Measurements from ENCODE around the gene CHAT. TPM values are rescaled to one million over a fixed set of nuclear protein-coding genes. Genes with fewer than 3 reads are reported as not detected.

The CHAT gene
- total RNA-seq, 1 experiment from 2014 or later: not detected

DNA sequence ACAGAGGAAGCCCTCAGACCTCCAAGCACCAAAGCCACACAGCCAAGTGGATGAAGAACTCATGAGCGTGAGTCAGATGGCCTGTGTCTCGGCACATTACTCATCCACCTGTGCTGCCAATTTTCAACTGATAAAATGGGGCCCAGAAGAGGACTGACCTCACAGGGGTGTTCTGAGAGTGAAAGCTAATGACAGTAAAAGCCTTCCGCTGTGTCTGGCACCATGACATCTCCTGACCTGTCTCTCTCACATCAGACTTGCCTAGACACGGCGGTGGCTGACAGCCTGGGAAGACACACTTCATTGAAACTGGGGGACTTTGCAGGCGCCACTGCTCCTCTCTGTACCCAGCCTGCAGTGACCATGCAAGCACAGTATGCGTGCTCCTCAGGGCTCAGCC, 12.0 kb upstream of the CHAT start:
- Histone ChIP-seq H3K4me3 (no peak overlapping the region), H3K4me2 (no peak overlapping the region), H3K9me3 (ENCODE audit: insufficient read depth, low read depth) (no peaks in the 10 kb centered on the region), H3F3A (ENCODE audit: insufficient read depth, low read depth) (no peaks in the 10 kb centered on the region), H3K79me2 (ENCODE audit: low read depth) (no peaks in the 10 kb centered on the region), H3K4me1 (replicated peaks; ENCODE audit: insufficient read depth) (no peaks in the 10 kb centered on the region), H4K20me1 (ENCODE audit: insufficient read depth) (no peaks in the 10 kb centered on the region; the same call in 1 of the 2 replicates), H3K9me2 (ENCODE audit: insufficient read depth) (no peaks in the 10 kb centered on the region), H3K27ac (no peak overlapping the region), H2AFZ (no peak overlapping the region), H3K36me3 (ENCODE audit: low read depth) (no peaks in the 10 kb centered on the region), H3K27me3 (ENCODE audit: insufficient read depth, low read depth) (0 out of 2 replicates have a peak, but pooled peaks cover 6% of the 10 kb centered on the region)
- DNase-seq: peak in 1 of 2 experiments; percentile 41
- no TSS peak for BruUV-seq (replicated peaks)
- TF ChIP-seq, protein P1, sequence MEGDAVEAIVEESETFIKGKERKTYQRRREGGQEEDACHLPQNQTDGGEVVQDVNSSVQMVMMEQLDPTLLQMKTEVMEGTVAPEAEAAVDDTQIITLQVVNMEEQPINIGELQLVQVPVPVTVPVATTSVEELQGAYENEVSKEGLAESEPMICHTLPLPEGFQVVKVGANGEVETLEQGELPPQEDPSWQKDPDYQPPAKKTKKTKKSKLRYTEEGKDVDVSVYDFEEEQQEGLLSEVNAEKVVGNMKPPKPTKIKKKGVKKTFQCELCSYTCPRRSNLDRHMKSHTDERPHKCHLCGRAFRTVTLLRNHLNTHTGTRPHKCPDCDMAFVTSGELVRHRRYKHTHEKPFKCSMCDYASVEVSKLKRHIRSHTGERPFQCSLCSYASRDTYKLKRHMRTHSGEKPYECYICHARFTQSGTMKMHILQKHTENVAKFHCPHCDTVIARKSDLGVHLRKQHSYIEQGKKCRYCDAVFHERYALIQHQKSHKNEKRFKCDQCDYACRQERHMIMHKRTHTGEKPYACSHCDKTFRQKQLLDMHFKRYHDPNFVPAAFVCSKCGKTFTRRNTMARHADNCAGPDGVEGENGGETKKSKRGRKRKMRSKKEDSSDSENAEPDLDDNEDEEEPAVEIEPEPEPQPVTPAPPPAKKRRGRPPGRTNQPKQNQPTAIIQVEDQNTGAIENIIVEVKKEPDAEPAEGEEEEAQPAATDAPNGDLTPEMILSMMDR (conservative IDR thresholded peaks at IDR 0.05): no peak
- no peak for TF ChIP-seq EZH2 (IDR thresholded peaks at IDR 0.05; ENCODE audit: low read depth)
- CTCF ChIA-PET: no interaction called here
- POLR2A ChIA-PET (ENCODE audit: unreplicated experiment): interaction anchor here (0.5 to 0.6 kb wide), 2 partner anchors 53 to 232 kb away, joined by 3 to 6 read pairs; no protein-coding TSS in a partner anchor
- intact Hi-C loops (cut with micrococcal nuclease; ENCODE audit: unreplicated experiment): loop anchor here (10.0 kb wide), 1 partner anchor 163 kb away; the partner anchor contains the start of gene OGDHL

DNA sequence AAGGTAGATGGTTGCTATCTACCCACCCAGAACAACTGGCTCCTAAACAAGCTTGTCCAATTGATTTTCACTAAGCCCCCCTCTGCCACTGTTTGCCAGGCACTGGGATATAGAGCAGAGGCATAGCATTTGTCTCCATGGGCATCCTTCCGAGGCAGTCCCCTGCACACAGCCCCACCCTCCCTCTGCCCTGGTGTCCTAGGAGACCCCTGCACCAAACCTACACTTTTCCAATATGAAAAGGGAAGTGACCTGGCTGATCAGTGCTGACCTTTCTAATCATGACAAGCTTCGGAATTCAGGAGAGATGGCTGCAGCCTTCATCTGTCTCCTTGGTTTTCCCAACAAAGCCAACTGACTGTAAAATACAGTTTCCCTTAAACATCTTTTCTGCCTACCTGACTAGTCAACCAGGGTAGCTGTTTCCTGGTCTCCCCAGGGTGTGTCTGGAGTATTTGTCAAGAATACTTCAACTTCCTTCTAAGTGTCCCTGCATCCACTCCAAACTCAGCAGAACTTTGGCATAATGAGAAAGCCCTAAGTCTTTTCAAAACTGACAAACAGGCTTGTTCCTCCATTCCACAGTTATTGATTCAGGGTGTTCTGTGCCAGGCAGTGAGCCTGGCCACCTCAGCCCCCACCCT, 11.3 kb upstream of the CHAT start:
- intact Hi-C loops (cut with micrococcal nuclease; ENCODE audit: unreplicated experiment): loop anchor here (10.0 kb wide), 1 partner anchor 162 kb away; the partner anchor contains the start of gene OGDHL
- ChIA-PET CTCF (no interaction called here), POLR2A (ENCODE audit: unreplicated experiment) (interaction anchor here (0.6 kb wide), 1 partner anchor 231 kb away, joined by 3 read pairs; no protein-coding TSS in a partner anchor)
- Histone ChIP-seq H3K4me3 (no peak overlapping the region), H3K4me2 (no peak overlapping the region), H3K79me2 (ENCODE audit: low read depth) (no peaks in the 10 kb centered on the region), H2AFZ (no peak overlapping the region), H3K27ac (no peak overlapping the region), H3K9me2 (ENCODE audit: insufficient read depth) (no peaks in the 10 kb centered on the region), H4K20me1 (ENCODE audit: insufficient read depth) (no peaks in the 10 kb centered on the region; the same call in 1 of the 2 replicates), H3K27me3 (ENCODE audit: insufficient read depth, low read depth) (peaks cover 10% of the 10 kb centered on the region; the same call in 1 of the 2 replicates), H3F3A (ENCODE audit: insufficient read depth, low read depth) (no peaks in the 10 kb centered on the region), H3K4me1 (replicated peaks; ENCODE audit: insufficient read depth) (no peaks in the 10 kb centered on the region), H3K9me3 (ENCODE audit: insufficient read depth, low read depth) (no peaks in the 10 kb centered on the region), H3K36me3 (ENCODE audit: low read depth) (no peaks in the 10 kb centered on the region)
- BruUV-seq (replicated peaks): no TSS peak
- TF ChIP-seq, protein P1 (conservative IDR thresholded peaks at IDR 0.05): no peak
- TF ChIP-seq EZH2 (IDR thresholded peaks at IDR 0.05; ENCODE audit: low read depth): no peak
- DNase-seq: no peak

DNA sequence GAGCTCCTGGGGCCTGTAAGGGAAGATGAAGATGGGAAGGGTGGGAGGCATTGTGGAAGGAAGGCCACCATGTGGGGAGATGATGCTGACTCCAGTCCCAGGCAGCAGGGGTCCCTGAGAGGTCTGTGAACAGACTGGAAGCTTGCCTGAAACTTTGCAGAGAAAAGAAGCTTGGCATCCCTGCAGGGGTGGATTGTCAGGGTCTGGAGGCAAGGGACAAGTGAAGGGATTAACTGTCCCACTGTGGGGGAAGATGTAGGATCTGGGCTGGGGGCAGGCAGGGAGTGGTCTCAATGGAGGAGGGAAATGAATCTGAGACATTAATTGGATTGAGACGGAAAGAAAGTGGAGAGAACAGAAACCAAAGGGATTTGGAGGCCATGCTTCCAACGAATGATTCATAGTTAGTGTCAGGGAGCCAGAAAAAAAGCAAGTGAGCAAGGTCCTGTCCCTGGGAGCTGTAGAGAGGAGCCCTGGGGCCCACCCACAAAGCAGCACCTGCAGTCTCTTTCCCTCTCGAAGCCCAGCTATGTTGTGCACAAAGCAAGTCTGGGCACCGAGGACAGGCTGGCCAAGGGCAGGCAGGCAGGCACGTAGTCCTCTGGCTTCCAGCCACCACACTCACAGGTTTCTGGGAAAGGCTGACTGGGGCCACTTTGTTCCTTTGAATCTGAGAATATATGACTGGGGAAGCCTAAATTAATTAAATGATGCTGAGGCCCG, 8.5 kb upstream of the CHAT start:
- no peak overlapping the region for H3K27ac ChIP-seq
- peaks cover 14% of the 10 kb centered on the region; the same call in 1 of the 2 replicates for H3K27me3 ChIP-seq (ENCODE audit: insufficient read depth, low read depth)
- ChIA-PET POLR2A (ENCODE audit: unreplicated experiment) (no interaction called here), CTCF (no interaction called here)
- H3K9me3 ChIP-seq (ENCODE audit: insufficient read depth, low read depth): no peaks in the 10 kb centered on the region
- no peaks in the 10 kb centered on the region for H3K79me2 ChIP-seq (ENCODE audit: low read depth)
- intact Hi-C loops (cut with micrococcal nuclease; ENCODE audit: unreplicated experiment): loop anchor here (10.0 kb wide), 1 partner anchor 159 kb away; the partner anchor contains the start of gene OGDHL
- H3K36me3 ChIP-seq (ENCODE audit: low read depth): no peaks in the 10 kb centered on the region
- H3K4me2 ChIP-seq: no peak overlapping the region
- no peak for DNase-seq
- BruUV-seq (replicated peaks): no TSS peak
- TF ChIP-seq EZH2 (IDR thresholded peaks at IDR 0.05; ENCODE audit: low read depth): no peak
- TF ChIP-seq, protein P1 (conservative IDR thresholded peaks at IDR 0.05): no peak
- H2AFZ ChIP-seq: no peak overlapping the region
- H3K4me3 ChIP-seq: no peak overlapping the region
- no peaks in the 10 kb centered on the region; the same call in 1 of the 2 replicates for H4K20me1 ChIP-seq (ENCODE audit: insufficient read depth)
- H3K9me2 ChIP-seq (ENCODE audit: insufficient read depth): no peaks in the 10 kb centered on the region
- no peaks in the 10 kb centered on the region for H3F3A ChIP-seq (ENCODE audit: insufficient read depth, low read depth)
- no peaks in the 10 kb centered on the region for H3K4me1 ChIP-seq (replicated peaks; ENCODE audit: insufficient read depth)
